ENCODE data around the gene CARD10. TPM values are rescaled to one million over a fixed set of nuclear protein-coding genes. Genes with fewer than 3 reads are reported as not detected.
A peak's percentile ranks its signal among the peaks of the same experiment; 100 is the strongest.

CARD10 gene
- total and polyA plus RNA-seq, 4 donors: 7.8 to 14.0 (median 8.4) TPM

DNA sequence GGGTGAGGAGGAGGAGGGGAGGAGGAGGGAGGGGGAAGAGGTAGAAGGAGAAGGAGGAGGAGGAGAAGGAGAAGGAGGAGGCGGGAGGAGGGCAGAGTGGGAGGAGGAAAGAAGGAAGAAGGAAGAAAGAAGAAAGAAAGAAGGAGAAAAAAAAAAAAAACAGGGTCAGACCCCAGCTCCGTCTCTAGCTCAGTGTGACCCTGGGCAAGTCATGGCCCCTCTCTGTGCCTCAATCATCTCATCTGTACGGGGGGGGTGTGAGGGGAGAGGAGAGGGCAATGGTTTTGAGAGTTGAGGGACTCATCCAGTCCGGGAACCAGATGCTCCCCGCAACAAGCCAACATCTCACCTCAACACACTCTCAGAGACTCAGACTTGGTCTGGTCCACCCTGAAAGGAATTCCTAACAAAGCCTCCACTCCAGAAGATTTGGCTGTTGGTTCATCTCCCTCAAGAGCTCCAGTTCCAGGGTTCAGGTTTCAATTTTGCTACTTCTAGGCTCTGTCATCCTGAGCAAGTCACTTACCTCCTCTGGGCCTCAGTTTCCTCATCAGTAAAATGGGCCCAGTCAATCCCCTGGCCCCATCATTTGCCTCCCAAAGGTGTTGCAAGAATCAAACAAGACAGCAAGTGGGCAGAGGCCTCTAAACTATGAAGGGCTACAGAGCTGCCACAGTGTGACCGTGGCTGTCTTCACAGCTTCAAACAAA is 7.7 kb downstream of the CARD10 start:
- WGBS: 90% methylated on average over 6 of the region's 6 CpGs
- TF ChIP-seq FOXA1 (IDR thresholded peaks at IDR 0.05) (no peak), SP1 (IDR thresholded peaks at IDR 0.05) (no peak), RAD21 (IDR thresholded peaks at IDR 0.05) (no peak), RXRA (IDR thresholded peaks at IDR 0.05) (no peak), TAF1 (conservative IDR thresholded peaks at IDR 0.05) (no peak), NR2F2 (IDR thresholded peaks at IDR 0.05) (no peak), GABPA (IDR thresholded peaks at IDR 0.05 in 1 of 2, conservative IDR thresholded peaks at IDR 0.05 in 1 of 2) (no peak), HNF4G (IDR thresholded peaks at IDR 0.05) (no peak), HNF4A (conservative IDR thresholded peaks at IDR 0.05) (no peak), FOXA2 (IDR thresholded peaks at IDR 0.05) (no peak), JUND (IDR thresholded peaks at IDR 0.05) (no peak), YY1 (IDR thresholded peaks at IDR 0.05) (no peak), EGR1 (IDR thresholded peaks at IDR 0.05; ENCODE audit: low read depth in 2 of 2) (no peak)
- TF ChIP-seq, protein P1, sequence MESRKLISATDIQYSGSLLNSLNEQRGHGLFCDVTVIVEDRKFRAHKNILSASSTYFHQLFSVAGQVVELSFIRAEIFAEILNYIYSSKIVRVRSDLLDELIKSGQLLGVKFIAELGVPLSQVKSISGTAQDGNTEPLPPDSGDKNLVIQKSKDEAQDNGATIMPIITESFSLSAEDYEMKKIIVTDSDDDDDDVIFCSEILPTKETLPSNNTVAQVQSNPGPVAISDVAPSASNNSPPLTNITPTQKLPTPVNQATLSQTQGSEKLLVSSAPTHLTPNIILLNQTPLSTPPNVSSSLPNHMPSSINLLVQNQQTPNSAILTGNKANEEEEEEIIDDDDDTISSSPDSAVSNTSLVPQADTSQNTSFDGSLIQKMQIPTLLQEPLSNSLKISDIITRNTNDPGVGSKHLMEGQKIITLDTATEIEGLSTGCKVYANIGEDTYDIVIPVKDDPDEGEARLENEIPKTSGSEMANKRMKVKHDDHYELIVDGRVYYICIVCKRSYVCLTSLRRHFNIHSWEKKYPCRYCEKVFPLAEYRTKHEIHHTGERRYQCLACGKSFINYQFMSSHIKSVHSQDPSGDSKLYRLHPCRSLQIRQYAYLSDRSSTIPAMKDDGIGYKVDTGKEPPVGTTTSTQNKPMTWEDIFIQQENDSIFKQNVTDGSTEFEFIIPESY (IDR thresholded peaks at IDR 0.05): no peak
- TF ChIP-seq, protein P2, sequence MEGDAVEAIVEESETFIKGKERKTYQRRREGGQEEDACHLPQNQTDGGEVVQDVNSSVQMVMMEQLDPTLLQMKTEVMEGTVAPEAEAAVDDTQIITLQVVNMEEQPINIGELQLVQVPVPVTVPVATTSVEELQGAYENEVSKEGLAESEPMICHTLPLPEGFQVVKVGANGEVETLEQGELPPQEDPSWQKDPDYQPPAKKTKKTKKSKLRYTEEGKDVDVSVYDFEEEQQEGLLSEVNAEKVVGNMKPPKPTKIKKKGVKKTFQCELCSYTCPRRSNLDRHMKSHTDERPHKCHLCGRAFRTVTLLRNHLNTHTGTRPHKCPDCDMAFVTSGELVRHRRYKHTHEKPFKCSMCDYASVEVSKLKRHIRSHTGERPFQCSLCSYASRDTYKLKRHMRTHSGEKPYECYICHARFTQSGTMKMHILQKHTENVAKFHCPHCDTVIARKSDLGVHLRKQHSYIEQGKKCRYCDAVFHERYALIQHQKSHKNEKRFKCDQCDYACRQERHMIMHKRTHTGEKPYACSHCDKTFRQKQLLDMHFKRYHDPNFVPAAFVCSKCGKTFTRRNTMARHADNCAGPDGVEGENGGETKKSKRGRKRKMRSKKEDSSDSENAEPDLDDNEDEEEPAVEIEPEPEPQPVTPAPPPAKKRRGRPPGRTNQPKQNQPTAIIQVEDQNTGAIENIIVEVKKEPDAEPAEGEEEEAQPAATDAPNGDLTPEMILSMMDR (IDR thresholded peaks at IDR 0.05; ENCODE audit: low read depth, low read length, missing input control): no peak
- TF ChIP-seq, protein P3, sequence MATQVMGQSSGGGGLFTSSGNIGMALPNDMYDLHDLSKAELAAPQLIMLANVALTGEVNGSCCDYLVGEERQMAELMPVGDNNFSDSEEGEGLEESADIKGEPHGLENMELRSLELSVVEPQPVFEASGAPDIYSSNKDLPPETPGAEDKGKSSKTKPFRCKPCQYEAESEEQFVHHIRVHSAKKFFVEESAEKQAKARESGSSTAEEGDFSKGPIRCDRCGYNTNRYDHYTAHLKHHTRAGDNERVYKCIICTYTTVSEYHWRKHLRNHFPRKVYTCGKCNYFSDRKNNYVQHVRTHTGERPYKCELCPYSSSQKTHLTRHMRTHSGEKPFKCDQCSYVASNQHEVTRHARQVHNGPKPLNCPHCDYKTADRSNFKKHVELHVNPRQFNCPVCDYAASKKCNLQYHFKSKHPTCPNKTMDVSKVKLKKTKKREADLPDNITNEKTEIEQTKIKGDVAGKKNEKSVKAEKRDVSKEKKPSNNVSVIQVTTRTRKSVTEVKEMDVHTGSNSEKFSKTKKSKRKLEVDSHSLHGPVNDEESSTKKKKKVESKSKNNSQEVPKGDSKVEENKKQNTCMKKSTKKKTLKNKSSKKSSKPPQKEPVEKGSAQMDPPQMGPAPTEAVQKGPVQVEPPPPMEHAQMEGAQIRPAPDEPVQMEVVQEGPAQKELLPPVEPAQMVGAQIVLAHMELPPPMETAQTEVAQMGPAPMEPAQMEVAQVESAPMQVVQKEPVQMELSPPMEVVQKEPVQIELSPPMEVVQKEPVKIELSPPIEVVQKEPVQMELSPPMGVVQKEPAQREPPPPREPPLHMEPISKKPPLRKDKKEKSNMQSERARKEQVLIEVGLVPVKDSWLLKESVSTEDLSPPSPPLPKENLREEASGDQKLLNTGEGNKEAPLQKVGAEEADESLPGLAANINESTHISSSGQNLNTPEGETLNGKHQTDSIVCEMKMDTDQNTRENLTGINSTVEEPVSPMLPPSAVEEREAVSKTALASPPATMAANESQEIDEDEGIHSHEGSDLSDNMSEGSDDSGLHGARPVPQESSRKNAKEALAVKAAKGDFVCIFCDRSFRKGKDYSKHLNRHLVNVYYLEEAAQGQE (IDR thresholded peaks at IDR 0.05): no peak
- TF ChIP-seq, protein P4, sequence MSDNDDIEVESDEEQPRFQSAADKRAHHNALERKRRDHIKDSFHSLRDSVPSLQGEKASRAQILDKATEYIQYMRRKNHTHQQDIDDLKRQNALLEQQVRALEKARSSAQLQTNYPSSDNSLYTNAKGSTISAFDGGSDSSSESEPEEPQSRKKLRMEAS (IDR thresholded peaks at IDR 0.05): no peak
- TF ChIP-seq, protein P5, sequence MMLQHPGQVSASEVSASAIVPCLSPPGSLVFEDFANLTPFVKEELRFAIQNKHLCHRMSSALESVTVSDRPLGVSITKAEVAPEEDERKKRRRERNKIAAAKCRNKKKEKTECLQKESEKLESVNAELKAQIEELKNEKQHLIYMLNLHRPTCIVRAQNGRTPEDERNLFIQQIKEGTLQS (IDR thresholded peaks at IDR 0.05): no peak
- Histone ChIP-seq H3K27me3 (ENCODE audit: control insufficient read depth in 4 of 4, insufficient read depth in 4 of 4, low read length in 3 of 4) (no peaks in the 10 kb centered on the region), H3K9me3 (ENCODE audit: control insufficient read depth in 4 of 4, low read length in 3 of 4) (no peaks in the 10 kb centered on the region), H3K9ac (ENCODE audit: low read depth in 1 of 2, low read length in 2 of 2) (no peak overlapping the region), H3K27ac (ENCODE audit: low read depth in 1 of 2, low read length in 2 of 2) (peak overlapping the region; percentile 7 to 19), H3K4me1 (ENCODE audit: control insufficient read depth in 4 of 4, insufficient read depth in 4 of 4, low read length in 3 of 4) (peaks cover 0 to 4% (median 1%) of the 10 kb centered on the region in 4 donors), H3K4me3 (ENCODE audit: low read depth in 1 of 3, low read length in 3 of 3) (no peak overlapping the region), H3K36me3 (ENCODE audit: control insufficient read depth in 4 of 4, insufficient read depth in 3 of 4, low read depth in 1 of 4, low read length in 3 of 4) (peaks cover 0 to 7% (median 3%) of the 10 kb centered on the region in 4 donors)
- DNase-seq (ENCODE audit: low spot score): no peak

Data from liver (tissue), 9 donors.